ENCODE data around the gene NCK2. TPM values are rescaled to one million over a fixed set of nuclear protein-coding genes. Genes with fewer than 3 reads are reported as not detected.
"Not testable (repeated sequence)": the region's sequence is repeated elsewhere in the genome, so short reads cannot be mapped to it uniquely, and the experiment has no call there.

The NCK2 gene
- polyA plus RNA-seq, 3 donors from 2014 or later: 10.7 to 22.1 (median 16.2) TPM

GRCh38 chr2:105890856-105891255, 146.1 kb downstream of the NCK2 start:
- Mint-ChIP-seq H3K36me3 (peaks cover 11 to 27% (median 14%) of the 10 kb centered on the region in 3 donors), H3K27me3 (ENCODE audit: low read depth in 3 of 3) (no peaks in the 10 kb centered on the region), H3K4me1 (peaks cover 43 to 50% of the 10 kb centered on the region in 2 donors), H3K27ac (peak overlapping the region in 4 of 6 donors; percentile 1 to 58 (median 16)), H3K9me3 (no peaks in the 10 kb centered on the region), H3K4me3 (no peak overlapping the region)
- DNase-seq: no peak

DNA sequence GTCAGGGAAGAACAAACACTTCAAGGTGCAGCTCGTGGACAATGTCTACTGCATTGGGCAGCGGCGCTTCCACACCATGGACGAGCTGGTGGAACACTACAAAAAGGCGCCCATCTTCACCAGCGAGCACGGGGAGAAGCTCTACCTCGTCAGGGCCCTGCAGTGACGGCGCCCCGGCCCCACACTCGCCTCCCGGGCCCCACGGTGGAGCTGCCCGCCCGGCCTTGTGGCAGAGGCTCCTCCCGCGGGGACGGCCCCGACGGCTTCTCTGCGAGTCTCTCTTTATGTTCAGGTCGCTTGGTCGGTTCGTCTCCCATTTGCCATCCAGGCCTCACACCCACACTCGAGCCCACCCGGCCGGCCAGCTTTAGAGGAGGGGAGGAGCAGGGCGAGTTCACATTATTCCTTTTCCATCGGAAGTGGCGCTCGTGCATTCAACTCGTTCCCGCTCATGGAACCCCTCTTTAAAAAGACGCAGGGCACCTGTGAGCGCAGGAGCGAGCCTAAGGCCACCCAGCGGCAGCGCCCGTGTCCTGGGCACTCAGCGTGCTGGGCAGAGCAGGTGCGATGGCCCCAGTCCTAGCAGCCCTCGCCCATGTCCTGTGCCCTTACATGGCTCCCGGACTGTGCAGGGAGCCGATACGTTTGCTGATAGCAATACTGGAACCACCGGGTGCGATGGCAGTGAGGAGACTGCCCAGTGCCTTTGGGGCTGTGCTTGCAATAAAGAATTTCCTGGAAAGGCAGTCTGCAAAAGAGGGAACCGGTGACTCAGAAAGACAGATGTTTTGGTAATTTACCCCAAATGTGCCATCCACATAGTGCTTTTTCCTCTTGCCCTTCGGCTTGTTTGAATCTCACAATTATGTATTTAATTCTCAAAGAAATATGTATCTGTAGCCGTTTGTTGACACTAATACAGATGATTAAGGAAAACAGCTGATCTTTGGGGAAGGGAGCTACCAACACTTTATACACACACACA, 148.6 kb downstream of the NCK2 start:
- H3K9me3 Mint-ChIP-seq: peaks cover 0 to 3% (median 0%) of the 10 kb centered on the region in 6 donors
- H3K27ac Mint-ChIP-seq: peak overlapping the region in 1 of 6 donors; percentile 46
- H3K4me1 Mint-ChIP-seq: peaks cover 27 to 30% of the 10 kb centered on the region in 2 donors
- H3K36me3 Mint-ChIP-seq: peaks cover 18 to 30% (median 19%) of the 10 kb centered on the region in 3 donors
- no peak for DNase-seq
- no peak overlapping the region for H3K4me3 Mint-ChIP-seq
- no peaks in the 10 kb centered on the region for H3K27me3 Mint-ChIP-seq (ENCODE audit: low read depth in 3 of 3)

- no peak for DNase-seq
- Mint-ChIP-seq H3K4me3 (no peak overlapping the region), H3K27me3 (ENCODE audit: low read depth in 3 of 3) (no peaks in the 10 kb centered on the region), H3K27ac (no peak overlapping the region), H3K9me3 (peaks cover 0 to 6% (median 0%) of the 10 kb centered on the region in 6 donors), H3K36me3 (peaks cover 18 to 34% (median 27%) of the 10 kb centered on the region in 3 donors), H3K4me1 (peaks cover 23% of the 10 kb centered on the region in 2 donors)
Observed at GRCh38 chr2:105894327-105894944, 149.7 kb downstream of the NCK2 start.

GRCh38 chr2:105895990-105896764, 151.5 kb downstream of the NCK2 start:
- Mint-ChIP-seq H3K36me3 (peaks cover 18 to 43% (median 36%) of the 10 kb centered on the region in 3 donors), H3K4me3 (no peak overlapping the region), H3K9me3 (peaks cover 0 to 12% (median 0%) of the 10 kb centered on the region in 6 donors), H3K4me1 (peaks cover 10 to 13% of the 10 kb centered on the region in 2 donors), H3K27me3 (ENCODE audit: low read depth in 3 of 3) (no peaks in the 10 kb centered on the region), H3K27ac (peak overlapping the region in 3 of 6 donors; percentile 11 to 55 (median 39))
- no peak for DNase-seq

DNA sequence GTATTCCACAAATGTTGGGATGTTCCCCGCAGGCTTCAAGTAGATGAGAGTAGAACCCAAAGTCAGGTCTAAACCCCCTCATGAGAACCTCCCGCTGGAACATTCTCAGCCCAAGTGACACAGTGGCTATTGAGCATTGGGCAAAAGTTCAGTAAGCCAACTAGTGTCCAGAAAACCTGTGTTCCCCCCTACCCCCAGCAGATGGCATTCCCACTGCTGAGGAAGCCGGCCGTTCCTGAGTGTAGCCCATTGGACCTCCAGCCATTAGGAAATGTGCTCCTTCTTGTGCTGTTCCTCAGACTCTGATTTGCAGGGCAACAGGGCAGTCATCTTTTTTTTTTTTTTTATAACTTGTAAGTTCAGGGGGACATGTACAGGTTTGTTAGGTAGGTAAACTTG, 152.1 kb downstream of the NCK2 start:
- Mint-ChIP-seq H3K36me3 (peaks cover 18 to 48% (median 38%) of the 10 kb centered on the region in 3 donors), H3K4me3 (no peak overlapping the region), H3K4me1 (peaks cover 8 to 11% of the 10 kb centered on the region in 2 donors), H3K9me3 (peaks cover 0 to 12% (median 0%) of the 10 kb centered on the region in 6 donors), H3K27ac (no peak overlapping the region), H3K27me3 (ENCODE audit: low read depth in 3 of 3) (no peaks in the 10 kb centered on the region)
- DNase-seq: no peak

GRCh38 chr2:105897694-105898093, 153.0 kb downstream of the NCK2 start:
- H3K36me3 Mint-ChIP-seq: peaks cover 18 to 48% (median 42%) of the 10 kb centered on the region in 3 donors
- H3K4me3 Mint-ChIP-seq; H3K27me3 Mint-ChIP-seq (ENCODE audit: low read depth in 3 of 3); DNase-seq: not testable (repeated sequence)
- peaks cover 8 to 11% of the 10 kb centered on the region in 2 donors for H3K4me1 Mint-ChIP-seq
- peak overlapping the region in 1 of 6 donors; percentile 25 for H3K27ac Mint-ChIP-seq
- peaks cover 0 to 12% (median 0%) of the 10 kb centered on the region in 6 donors for H3K9me3 Mint-ChIP-seq

- H3K27me3 Mint-ChIP-seq (ENCODE audit: low read depth in 3 of 3): peaks cover 0 to 2% (median 0%) of the 10 kb centered on the region in 3 donors
- H3K4me3 Mint-ChIP-seq: no peak overlapping the region
- H3K4me1 Mint-ChIP-seq: peaks cover 0 to 6% of the 10 kb centered on the region in 2 donors
- H3K36me3 Mint-ChIP-seq: peaks cover under 1 to 33% (median 28%) of the 10 kb centered on the region in 3 donors
- no peak for DNase-seq
- H3K27ac Mint-ChIP-seq: no peak overlapping the region
- peaks cover 0 to 12% (median 0%) of the 10 kb centered on the region in 6 donors for H3K9me3 Mint-ChIP-seq
Observed at GRCh38 chr2:105903051-105903674, 158.5 kb downstream of the NCK2 start.

DNA sequence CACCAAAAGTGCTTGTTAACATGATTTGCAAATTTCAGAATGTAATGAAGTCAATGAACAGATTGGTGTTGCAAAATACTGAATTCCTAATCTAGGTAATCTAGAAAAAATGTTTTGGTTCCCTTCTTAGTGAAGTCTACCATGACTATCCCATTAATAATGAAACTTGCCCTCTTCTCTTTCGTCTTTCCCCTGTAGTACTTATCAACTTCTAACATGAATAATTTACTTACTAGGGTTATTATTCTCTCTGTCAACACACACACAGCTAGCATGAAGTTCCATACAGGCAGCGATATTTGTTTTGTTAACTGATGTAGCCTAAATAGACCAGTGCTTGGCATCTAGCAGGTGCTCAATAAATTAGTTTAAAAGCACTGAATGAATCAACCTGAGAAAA, 160.2 kb downstream of the NCK2 start:
- H3K4me3 Mint-ChIP-seq: no peak overlapping the region
- peaks cover 0 to 19% (median 15%) of the 10 kb centered on the region in 3 donors for H3K36me3 Mint-ChIP-seq
- peaks cover 0 to 2% (median 0%) of the 10 kb centered on the region in 3 donors for H3K27me3 Mint-ChIP-seq (ENCODE audit: low read depth in 3 of 3)
- no peak overlapping the region for H3K27ac Mint-ChIP-seq
- H3K4me1 Mint-ChIP-seq: peaks cover 0 to 4% of the 10 kb centered on the region in 2 donors
- no peak for DNase-seq
- peaks cover 0 to 2% (median 0%) of the 10 kb centered on the region in 6 donors for H3K9me3 Mint-ChIP-seq

DNA sequence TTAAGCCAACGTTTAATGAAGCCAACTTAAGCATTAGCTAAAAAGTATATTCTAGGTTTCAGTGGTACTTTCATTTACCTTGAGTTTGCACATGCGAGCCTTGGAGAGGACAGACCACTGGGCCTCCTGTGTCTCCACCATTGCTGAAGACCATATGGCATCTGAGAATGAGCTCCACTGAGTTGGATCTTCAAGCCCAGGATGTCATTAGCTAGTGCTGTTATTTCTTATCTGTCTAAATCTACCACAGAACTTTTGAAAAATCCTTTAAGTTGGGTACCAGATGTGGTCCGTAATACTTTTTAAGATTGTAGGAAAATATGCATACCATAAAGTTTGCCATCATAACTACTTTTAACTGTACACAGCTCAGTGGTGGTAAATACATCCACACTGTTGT, 161.8 kb downstream of the NCK2 start:
- Mint-ChIP-seq H3K9me3 (no peaks in the 10 kb centered on the region), H3K27me3 (ENCODE audit: low read depth in 3 of 3) (peaks cover 0 to 2% (median 0%) of the 10 kb centered on the region in 3 donors), H3K36me3 (peaks cover 0 to 4% (median 2%) of the 10 kb centered on the region in 3 donors), H3K4me3 (no peak overlapping the region), H3K4me1 (no peaks in the 10 kb centered on the region), H3K27ac (no peak overlapping the region)
- DNase-seq: no peak

DNA sequence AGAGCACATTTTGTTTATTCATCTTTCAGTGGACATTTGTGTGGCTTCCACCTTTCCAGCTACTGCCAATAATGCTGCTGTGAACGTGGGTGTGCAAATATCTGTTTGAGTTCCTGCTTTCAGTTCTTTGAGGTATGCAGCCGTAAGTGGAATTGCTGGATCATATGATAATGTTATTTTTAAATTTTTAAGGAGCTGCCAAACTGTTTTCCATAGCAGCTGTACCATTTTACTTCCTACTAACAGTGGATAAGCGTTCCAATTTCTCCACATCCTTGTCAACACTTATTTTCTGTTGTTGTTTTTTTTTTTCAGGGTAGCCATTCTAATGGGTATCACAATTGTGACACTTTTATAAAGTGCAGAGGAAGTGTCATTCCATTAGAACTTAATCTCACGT, 162.5 kb downstream of the NCK2 start:
- Mint-ChIP-seq H3K4me3 (no peak overlapping the region), H3K9me3 (no peaks in the 10 kb centered on the region), H3K4me1 (no peaks in the 10 kb centered on the region), H3K27me3 (ENCODE audit: low read depth in 3 of 3) (peaks cover 0 to 2% (median 0%) of the 10 kb centered on the region in 3 donors), H3K36me3 (peaks cover 0 to 3% (median 0%) of the 10 kb centered on the region in 3 donors), H3K27ac (no peak overlapping the region)
- no peak for DNase-seq

DNA sequence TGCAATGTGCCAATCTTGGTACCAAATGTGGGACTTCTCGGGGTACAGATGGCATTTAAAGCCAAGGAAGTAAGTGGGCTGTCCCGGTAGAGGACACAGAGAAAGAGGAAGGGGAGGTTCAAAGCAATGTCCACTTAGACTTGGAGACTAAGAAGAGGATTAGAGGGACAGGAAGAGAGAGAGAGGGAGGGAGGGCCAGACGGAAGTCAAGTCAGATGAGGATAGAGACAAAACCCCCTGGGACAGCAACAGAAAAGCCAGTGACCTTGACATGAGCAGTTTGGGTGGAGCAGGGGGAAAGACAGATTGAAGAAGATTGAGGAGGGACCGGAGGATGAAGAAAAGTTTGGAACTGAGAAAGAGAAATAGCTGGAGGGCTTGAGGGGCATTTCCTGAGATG, 164.5 kb downstream of the NCK2 start:
- Mint-ChIP-seq H3K4me3 (no peak overlapping the region), H3K36me3 (peaks cover 0 to 4% (median 0%) of the 10 kb centered on the region in 3 donors)

DNA sequence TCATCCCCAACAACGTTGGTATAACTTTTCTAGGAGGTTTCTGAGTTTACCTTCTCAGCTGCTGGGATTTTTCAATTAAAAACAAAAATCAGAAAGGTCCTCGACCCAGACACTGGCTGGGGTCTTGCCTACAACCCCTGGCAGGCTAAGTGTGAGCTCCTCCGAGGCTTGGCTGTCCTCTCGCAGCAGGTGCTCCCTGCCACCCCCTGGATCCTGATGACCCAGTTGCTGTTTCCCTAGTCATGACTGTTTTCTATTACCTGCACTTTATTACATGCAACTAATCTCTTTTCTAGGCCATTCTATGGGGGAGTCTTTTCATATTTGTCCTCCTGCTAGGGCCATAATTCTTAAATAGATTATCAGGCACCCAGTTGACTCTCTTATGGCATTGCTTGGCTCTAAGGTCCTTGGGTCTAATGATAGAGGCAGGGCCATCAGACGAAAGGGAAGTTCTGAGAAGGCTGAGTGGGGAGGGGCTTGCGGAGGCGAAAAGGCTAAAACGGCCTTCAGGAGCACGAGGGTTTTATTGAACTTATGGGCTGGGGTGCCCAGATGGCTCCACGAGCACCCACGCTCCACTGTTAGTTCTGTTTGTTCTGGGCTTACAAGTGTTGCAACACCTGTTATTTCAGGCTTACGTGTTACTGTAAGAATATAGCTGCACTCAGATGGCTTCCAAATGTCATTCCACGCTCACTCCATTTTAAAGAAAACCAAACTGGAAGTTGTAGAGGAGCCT, 166.0 kb downstream of the NCK2 start:
- no peak for DNase-seq
- H3K4me1 Mint-ChIP-seq: no peaks in the 10 kb centered on the region
- H3K36me3 Mint-ChIP-seq: peaks cover 0 to 11% (median 6%) of the 10 kb centered on the region in 3 donors
- peaks cover 0 to 2% (median 0%) of the 10 kb centered on the region in 3 donors for H3K27me3 Mint-ChIP-seq (ENCODE audit: low read depth in 3 of 3)
- no peak overlapping the region for H3K4me3 Mint-ChIP-seq
- H3K27ac Mint-ChIP-seq: no peak overlapping the region
- H3K9me3 Mint-ChIP-seq: peaks cover 0 to 9% (median under 1%) of the 10 kb centered on the region in 6 donors

More for the DNA sequence above, 164.5 kb downstream of the NCK2 start:
- peaks cover 0 to 2% (median 0%) of the 10 kb centered on the region in 3 donors for H3K27me3 Mint-ChIP-seq (ENCODE audit: low read depth in 3 of 3)
- no peaks in the 10 kb centered on the region for H3K4me1 Mint-ChIP-seq
- no peak for DNase-seq
- no peaks in the 10 kb centered on the region for H3K9me3 Mint-ChIP-seq
- peak overlapping the region in 1 of 6 donors; percentile 5 for H3K27ac Mint-ChIP-seq
